HTR-8/SVneo (cell line): ENCODE results near the gene PALLD.
A peak's percentile ranks its signal among the peaks of the same experiment; 100 is the strongest.

ENCODE experiments used
- DNase-seq: peaks from one replicate; pipeline ENCODE4 v3.0.0; 2011; ENCODE audit warnings: low spot score, mixed read lengths; ENCODE audit not compliant: insufficient read length
- FAIRE-seq: peaks from 2 replicates; lab custom pipeline; 2011; peaks lifted over from hg19 to GRCh38; lab: Jason Lieb, UNC

Gene PALLD

DNA sequence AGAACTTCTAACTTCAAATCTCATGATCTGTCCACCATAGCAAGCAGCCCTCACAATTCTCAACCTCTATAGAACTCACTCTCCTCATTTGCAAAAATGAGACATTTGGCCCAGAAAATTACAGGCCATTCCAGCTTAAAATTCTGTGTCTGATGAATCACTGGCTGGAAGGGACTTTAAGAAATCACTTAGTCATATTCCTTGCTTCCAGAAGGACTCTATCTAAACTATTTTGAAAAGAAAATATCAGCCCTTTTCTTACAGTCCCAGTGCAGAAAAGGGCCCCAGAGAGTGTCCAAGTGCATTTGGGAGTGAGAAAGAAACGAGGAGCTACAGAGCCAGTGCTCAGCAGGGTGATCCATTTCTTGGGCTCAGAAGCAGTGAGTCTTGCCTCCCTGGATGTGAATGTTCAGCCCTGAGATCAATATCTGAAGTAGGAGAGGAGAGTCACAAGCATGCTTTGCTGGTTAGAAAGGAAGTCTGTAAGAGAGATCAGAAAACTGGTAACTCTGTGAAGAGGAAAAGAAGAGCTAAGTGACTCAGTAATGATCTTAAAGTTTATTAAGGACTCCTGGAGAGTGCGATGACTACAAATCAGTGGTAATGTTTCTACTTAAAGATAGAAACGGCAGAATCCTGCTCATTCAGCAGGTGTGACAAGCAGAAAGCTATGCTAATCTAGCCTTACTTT lies 139.8 kb downstream of the PALLD start:
- DNase-seq = no peak
- peak; percentile 31 for FAIRE-seq

DNA sequence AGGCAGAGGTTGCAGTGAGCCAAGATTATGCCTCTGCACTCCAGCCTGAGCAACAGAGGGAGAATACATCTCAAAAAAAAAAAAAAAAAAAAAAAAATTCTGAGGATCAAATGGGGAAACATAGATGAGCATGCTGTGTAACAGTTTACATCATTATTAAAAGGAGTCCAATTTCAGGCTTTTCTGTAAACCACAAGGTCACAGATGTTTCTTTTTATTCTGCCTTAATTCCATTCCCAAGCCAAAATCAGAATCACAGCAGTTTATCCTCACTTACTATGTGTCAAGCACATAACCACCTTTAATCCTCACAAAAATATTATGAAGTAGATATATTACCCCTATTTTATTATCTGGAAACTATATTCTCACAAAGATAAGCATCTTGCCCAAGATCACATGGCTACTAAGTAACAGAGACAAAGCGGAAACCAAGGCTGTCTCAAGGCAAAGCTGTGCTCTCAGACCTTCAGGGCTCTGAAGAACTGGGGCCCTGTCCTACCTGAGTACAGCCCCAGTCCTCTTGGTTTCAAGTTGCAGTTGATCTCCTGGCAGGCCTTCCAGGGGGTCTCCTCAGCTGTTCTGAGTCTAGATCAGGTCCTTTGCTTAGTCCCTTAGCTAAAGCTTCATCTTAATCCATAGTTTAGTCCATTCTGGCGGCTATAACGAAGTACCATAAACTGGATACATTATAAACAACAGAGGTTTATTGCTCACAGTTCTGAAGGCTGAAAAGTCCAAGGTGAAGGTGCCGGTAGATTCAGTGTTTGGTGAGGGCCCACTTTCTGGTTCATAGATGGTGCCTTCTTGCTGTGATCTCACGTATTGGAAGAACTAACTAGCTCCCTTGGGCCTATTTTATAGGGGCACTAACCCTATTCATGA lies 141.3 kb downstream of the PALLD start:
- peak; percentile 60 for FAIRE-seq
- DNase-seq = no peak

DNA sequence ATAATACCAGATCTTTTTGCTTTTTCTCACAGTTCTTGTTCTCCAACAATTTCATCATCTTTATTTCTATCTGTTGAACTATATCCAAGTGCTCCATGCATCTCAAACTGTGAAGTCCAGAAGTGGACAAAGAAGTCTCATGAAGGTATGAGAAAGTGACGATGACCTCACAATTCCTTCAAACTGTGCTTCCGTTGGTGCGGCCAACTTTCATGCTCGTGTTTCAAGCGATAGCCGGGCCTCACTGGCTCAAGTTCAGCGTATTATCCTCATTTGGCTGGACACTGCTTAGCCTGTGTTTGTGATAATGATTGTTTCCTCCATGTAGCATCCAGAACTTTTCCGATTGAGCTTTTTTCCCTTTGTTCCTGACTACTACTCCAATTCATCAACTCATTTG lies 143.1 kb downstream of the PALLD start:
- no peak for DNase-seq
- FAIRE-seq = no peak

DNA sequence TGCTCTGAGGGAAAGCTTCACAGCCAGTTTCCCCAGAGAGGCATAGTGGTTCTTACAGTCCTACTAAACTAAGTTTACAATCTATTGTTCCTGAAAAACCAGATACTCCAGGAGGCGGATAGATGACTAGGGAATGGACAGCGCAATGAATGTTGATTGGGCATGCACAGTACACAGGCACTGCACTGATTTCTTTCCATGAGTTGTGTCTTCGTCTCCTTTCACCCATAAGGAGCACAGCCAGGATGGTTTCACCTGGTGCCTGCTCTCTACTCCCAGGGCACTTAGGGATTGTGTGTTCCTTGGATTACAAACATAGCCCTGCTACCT lies 144.9 kb downstream of the PALLD start:
- DNase-seq = no peak
- peak; percentile 31 for FAIRE-seq

DNA sequence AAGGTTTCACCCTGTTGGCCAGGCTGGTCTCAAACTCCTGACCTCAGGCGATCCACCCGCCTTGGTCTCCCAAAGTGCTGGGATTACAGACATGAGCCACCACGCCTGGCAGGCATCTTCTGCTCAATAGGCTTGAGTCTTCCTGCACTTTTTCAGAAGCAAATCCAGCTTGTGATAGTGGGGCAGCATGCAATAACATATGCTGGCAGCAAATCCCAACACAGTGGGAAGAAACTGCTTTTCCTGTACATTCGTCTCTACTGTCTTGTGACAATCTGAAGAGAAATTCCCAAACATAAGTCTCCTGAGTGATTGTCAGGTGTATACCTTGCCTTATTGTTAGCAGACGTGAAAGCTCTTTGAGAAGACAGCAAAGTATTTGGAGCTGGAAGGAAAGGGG lies 145.7 kb downstream of the PALLD start:
- FAIRE-seq = no peak
- no peak for DNase-seq

DNA sequence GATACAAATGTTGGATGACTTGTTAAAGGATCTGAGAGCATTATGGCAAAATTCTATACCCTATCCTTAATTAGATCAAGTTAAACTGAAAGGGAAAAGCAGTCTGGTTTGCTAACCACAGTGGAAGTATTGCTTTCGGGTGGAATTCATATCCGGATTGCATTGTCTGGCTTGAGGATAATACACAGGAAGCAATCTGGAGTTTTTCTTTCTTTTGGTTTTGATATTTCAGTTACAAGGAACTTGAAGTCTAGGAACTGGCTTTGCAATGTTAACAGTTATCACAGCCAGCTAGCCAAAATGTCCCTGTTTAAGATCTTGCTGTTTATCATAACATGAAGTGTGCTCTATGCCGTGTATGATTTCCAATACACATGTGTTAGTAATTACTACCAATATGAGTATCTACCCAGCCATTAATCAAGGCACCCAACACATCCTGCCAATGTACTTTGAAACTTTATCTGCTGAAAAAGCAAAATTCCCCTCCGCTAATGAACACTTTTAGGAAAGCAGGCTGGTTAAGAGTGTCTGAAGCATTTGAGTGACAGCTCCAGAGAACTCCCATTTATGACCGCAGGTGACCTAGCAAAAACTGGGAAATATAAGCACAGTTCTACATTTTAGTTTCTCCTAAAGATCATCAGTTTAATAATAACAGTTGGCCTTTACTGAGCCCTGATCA lies 146.4 kb downstream of the PALLD start:
- FAIRE-seq (no peak), DNase-seq (no peak)

DNA sequence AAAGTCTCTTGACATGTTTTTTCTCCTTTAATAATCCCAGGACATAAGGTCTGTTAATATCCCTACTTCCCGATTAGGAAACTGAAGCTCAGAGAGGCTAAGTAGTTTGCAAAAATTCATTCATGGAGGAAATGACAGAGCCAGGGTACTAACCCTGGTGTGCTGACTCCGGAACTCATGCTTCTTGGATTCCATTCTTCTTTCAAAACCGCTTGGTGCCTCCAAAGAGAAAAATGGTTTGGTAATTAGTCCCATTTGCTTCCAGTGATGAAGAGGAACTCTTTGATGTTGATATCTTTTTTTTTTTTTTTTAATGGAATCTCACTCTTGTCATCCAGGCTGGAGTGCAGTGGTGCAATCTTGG lies 146.9 kb downstream of the PALLD start:
- DNase-seq (no peak), FAIRE-seq (no peak)

DNA sequence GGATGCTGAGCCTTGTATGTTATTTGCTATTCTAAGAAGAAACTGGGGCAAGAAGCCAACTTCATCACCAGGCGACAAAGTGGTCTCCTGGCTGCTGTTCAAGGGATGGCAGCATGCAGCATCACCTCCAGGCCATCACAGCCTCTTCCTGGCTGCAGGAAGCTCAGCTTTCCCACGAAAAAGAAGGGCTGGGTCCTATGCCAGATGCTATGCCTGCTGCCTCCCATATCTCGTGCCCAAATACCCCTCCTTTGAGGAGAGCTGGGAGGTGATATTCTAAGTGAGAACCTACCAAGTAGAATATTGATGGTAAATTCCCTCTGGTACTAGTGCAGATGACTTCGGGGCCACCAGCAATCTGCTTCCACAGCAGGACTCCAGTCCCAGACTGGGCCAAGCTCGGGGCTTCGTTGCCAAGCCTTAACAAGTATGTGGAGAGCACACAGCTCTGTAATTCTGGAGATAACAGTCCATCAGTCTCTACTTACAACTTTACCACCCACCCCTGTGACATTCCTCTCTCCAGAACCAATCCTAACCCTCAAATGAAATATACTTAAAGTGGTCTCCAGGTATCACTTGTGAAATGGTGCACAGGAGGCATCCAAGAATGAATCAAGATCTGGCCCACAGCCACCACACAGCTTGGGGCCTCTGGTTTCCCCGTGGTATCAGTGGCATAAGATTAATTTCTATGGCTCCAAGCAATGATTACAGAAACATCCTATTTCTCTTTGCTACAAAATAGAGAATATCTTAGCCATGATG lies 149.3 kb downstream of the PALLD start:
- no peak for FAIRE-seq
- DNase-seq = no peak

DNA sequence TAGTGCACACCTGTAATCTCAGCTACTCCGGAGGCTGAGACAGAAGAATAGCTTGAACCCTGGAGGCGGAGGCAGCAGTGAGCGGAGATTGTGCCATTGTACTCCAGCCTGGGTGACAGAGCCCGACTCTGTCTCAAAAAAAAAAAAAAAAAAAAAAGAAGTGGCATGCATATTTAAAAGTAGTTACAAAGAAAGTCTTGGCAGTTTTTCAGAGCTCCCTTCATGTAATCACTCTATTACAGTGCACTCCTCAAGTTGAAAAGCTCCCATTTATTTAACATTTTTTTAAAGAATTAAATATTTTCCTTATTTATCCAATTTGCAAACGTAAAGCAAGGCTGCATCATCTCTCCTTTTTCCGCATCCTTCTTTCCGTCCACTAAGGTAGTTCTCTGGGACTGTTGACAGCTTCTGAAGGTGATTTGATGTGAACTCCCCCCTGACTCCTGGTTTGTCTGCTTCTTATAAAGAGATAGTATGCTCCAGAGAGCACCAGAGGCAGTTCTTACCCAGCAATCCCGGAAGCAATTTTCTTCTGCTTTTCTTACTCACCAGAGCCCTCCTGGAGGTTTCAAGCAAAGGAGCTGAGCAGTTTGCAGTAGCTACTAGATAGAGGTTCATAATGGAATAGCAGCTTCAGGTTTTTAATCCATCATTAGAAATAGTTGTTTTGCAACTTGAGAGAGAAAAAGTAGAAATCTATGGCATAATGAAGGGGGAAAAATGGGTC lies 151.0 kb downstream of the PALLD start:
- no peak for DNase-seq
- no peak for FAIRE-seq

DNA sequence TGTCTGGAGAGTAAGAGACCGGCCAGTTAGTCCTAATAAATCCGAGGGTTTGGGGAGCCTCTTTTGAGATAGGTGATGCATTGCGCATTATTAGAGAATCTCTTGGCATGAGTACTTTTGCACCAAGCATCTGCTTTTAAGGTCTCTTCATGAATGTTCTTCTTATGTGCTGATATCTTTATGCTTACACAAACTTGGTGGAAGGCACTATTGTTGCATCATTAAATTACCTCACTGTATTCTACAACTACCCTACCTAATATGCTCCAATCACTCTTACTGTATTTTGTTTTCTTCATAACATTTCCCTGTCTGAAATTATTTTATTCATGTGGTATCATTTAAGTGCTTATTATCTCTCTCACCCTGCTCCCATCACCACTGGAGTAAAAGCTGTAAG lies 151.6 kb downstream of the PALLD start:
- FAIRE-seq (no peak), DNase-seq (no peak)

DNA sequence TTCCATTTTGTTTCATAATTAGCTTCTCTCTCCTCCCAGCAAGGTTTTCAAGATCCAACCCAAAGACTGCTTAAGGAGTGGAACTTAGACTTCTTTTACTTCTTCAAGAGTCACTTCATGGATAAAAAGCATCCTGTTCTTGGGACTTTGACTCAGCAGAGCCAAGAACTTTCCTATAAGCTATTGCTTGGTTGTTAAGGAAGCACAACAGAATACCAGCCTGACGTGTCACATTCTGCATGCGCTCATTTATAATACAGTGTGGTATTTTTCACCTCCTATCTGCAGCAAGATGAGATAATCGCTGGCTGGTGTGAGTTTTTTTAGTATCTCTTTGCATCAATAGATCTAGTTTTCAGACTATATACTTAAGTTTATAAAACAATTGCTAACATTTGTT lies 152.1 kb downstream of the PALLD start:
- FAIRE-seq (no peak), DNase-seq (no peak)

DNA sequence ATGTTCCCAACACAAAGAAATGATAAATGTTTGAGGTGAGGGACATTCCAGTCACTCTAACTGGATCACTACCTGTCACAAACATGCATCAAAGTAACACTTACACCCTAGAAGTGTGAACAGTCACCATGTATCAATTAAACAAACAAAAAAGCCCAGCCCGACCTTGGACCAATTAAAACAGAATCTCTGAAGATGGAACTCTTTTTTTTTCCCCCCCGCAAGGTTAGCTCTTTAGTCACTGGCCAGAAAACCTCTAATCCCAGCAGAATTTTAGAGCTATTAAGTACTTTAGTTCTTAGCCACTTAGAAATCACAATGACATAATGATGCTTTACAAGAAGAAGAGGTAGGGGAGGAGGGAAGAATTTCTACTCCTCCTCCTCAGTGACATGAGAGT lies 154.5 kb downstream of the PALLD start:
- DNase-seq = no peak

DNA sequence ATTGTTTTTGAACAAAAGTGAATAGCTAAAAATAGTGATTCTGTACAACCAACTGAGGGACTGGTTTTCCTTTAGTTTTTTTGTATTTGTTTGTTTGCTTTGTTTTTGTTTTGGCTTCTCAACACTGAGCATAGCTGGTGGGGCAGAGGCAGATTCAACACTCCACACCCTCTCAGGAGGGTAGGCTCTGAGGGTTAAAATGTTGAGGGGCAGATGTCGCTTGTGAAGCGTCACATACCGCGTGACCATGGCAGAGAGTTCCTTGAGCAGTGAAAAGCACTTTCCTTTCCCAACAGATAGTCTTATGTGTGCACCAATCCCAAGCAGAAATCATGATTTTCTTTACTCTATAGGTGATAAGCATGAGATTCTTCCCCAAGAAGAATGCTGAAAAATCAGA lies 155.0 kb downstream of the PALLD start:
- no peak for DNase-seq
- FAIRE-seq = no peak

More for the DNA sequence above, 154.5 kb downstream of the PALLD start:
- no peak for FAIRE-seq

DNA sequence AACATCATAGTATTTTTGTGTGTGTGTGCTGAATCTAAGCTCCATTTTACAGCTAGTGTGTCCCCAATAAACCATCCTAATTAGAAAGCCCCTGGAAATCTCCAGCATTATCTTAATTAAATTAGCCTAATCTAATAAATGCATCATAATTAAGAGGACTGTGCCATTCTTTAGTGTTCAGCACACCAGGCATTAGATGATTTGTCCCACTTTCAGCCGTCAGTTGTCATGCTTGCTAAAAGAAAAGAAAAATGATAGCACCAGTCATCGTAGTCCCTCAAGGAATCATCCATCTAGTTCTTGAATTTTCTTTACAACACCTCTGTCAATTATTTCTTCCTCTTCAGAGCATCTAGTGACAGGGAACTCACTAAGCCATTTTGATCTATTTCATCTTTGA lies 155.9 kb downstream of the PALLD start:
- DNase-seq = no peak
- FAIRE-seq = no peak

DNA sequence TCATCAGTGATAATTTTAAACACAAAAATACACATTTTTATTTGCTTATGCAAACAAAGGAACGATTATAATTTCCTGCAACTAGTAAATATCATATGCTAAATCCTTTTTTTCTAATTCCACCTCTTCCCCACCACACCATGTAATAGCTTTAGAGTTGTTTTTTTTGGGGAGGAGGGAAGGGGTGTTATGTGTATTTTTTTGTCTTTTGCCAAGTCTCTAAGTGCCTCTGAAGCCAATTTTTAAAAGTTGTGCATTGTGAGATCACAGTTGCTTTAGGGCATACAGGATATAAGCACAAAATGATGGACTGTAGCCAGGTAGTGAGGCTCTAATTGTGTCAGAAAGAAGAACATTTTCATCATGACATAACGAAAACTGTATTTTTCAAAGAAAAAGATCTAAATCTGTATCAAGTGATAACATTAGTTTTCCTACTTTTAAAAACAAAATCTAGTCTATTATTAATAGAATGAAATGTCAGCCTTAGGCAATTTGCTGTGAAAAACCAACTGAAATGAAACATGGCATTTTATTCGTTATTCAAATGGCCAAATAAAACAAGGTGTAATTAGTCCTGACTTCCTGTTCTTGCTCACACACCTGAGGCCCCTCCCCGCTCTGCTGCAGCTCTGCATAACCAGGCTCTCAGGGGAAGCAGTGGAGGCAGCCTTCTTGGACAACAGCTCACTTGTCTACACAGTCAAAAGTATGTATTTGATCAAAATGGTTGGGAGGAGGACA lies 157.4 kb downstream of the PALLD start:
- FAIRE-seq (no peak), DNase-seq (no peak)

DNA sequence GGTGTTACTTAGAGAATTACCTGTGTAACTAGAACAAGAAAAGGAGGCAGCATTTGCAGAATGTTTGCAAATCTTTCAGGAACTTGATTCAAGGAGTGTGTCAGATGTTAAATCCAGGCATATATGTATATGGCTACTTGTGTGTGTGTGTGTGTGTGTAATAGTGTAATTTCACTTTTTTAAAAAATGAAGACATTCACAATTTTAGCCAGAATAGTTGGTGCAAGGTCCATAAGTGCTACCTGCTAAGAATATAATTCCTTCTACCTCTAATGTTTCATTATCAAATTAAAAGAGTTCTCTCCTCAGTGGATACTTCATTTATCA lies 158.0 kb downstream of the PALLD start:
- DNase-seq (no peak), FAIRE-seq (no peak)

DNA sequence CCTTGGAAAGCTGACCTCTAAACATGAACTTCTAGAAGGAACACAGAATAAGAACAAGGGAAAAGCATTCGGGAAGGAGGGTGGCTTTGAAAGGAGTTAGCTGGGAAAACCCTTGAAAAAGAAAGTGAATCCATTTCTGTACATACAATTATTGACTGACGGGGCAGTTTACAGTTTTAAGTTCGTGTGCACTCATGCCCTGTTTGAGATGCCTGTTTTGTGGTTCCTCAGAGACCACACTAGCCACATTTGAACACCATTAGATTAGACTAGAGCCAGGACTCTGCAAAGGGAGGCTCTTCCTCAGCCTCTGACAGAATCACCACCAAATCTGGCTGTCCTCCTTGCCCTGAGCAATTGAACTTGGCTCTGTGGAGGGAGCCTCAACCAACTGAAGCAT lies 158.3 kb downstream of the PALLD start:
- no peak for DNase-seq

DNA sequence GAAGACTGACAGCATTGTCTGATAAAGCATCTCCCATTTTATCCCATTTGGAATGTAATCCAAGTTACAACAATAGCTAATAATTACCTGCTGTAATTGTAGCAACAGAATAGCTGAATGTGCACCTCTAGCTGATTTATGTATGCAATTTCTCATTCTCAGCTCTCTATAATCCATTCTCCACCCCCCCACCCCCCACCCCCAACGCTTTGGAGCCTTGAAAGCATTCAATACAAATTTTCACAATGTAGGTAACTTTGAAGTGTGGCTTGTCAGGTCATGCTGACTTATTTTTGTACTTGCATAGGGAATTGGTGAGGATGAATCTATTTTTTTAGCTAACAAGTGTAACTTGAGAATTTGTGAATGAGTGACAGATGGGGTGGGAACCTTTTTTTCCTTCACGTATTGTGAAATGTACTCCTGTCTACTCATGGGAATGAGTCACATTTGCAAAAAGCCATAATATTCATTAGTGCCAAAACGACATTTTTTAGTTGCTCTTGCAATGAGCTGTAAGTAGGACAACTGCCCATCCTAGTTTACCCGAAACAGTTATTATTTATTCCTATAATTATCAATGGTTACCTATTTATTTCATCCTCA lies 159.3 kb downstream of the PALLD start:
- FAIRE-seq (peak; percentile 80), DNase-seq (peak; percentile 69)

More for the DNA sequence above, 158.3 kb downstream of the PALLD start:
- FAIRE-seq = no peak

DNA sequence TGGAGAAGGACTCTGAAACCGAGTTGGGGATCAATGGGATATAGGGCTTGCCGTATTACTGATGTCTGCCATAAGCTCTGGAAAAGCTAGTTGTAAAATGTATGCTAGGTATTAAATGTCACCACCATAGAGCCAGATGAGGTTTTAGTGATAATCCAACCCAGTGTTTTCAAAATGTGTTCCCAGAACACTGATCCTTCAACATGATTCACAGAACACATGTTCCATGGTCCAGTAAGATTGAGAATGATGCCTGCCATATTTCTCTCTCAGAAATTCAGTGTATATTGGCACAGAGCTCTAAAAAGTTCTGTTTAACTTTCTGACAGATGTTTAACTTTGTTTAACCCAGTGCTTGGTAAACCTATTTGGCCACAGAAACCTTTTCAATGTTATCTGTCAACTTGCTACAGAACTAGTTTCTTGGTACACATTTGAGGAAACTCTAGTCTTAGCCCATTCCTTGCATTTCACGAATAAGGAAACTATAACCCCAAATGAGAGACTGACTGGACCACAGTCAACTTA lies 160.2 kb downstream of the PALLD start:
- FAIRE-seq (no peak), DNase-seq (no peak)
